NCI-H2107 treated with DMSO at 0.1 percent for 48 hours (cell line): ENCODE measurements around the gene SLC26A2.

Experiments used
- DNase-seq: peaks from one replicate; lab custom pipeline; 2025; ENCODE audit not compliant: unreplicated experiment; lab: John Stamatoyannopoulos, UW

Gene SLC26A2

DNA sequence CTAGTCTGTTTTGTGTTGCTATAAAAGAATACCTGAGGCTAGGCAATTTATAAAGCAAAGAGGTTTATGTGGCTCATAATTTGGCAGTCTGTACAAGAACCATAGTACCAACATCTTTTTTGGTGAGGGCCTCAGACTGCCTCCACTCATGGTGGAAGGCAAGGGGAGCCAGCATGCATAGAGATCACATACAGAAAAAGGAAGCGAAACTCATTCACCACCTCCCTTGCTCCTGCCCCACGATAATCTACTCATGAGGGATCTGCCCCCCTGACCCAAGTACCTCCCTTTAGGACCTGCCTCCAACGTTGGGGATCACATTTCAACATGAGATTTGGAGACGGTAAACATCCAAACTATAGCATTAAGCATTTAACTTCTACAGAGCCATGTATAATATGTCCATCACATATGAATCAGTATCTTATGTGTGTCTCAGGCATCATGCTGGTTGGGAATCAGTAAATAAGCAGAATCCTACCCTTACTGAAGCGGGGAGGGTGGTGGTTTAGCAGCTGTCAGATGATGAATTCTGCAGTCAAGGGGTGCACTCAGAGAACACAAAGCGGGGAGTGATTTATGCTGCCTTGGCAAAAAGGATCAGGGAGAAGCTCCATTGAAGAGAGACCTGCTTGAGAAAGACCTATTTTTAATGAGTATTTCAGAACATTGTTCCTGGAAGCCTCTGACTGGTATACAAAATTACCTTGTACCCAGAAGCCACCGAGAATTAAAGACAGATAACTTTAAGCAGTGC, 74.8 kb downstream of the SLC26A2 start:
- no peak for DNase-seq

DNA sequence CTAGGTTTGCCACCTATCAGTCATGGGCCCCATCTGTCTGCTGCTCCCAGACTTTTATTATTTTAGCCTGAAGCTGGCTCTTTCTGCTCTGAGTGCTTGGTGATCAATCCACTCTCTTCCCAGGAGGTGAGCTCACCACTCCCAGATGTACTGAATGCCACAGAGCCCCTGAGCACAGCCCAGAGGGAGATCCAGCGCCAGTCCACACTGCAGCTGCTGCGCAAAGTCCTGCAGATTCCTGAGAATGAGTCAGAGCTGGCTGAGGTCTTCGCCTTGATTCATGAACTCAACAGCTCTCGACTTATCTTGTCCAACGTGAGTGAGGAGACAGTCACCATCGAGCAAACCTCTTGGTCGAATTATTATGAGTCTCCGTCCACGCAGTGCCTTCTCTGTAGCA, 76.0 kb downstream of the SLC26A2 start:
- DNase-seq = no peak
